GM21390 (cell line): ENCODE measurements around the gene KLHDC7B.

Source experiments
- ATAC-seq: cut with Tn5 transposase; IDR thresholded peaks from one replicate; pipeline ENCODE4 v1.9.1; 2021; ENCODE audit not compliant: unreplicated experiment

The KLHDC7B gene

DNA sequence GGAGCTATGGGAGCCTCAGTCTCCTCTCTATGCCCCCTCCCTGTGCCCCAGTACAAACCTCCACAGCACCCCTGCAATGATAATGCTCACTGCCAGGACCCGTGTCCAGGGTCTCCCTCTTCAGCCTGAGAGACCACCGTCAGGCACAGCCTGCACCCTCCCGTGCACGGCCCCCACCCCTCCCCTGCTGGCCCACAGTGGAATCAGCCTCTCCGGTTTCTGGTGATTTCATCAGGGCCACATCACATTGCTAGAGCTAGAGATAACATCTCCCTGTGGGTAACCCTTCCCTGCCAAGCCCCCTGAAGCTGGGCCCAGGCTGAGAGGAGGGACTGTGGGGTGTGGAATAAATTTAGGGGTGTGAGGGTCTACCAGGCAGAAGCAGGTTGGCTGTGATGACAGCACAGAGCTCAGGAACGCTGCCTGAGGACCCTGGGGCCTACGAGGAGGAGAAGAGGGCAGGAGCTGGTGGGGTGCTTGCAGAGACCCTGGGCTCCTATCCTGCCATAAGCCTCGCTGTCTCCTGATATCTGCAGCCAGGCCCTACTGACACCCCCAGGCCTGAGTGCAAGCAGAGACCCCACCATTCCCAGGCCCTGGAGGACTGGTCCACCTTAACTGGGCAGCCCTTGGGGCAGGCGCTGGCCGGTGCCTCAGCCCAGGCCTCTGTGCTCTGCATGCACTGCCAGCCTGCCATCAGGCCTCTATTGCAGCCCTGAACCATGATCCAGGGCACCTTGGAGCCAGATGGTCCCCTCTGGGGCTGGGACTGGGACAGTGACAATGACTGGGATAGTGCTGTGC, at the start of gene KLHDC7B:
Gene KLHDC7B, plus strand, starts transcription at position 378 of the 804 bp plus-strand sequence. Its CDS starts 345 bp downstream, at position 723.
- no peak for ATAC-seq

DNA sequence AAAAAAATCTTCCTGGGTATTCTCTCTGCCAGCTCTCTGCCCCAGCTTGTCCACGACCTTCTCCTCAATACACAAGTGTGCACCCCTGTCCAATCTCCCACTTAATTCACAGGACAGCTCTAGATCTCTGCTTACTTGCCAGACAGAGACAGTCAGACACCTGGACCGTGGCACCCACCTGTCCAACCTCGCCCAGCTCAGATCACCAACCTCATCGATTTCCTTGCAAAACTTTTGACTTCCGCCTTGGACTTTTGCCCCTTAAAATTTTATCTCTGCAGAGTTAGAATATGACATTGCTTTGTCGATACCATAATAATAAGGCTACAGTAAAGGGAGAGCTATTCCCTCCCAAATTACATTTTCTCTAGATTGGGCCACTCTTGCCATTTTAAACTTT, 48.6 kb upstream of the KLHDC7B start:
- ATAC-seq, result no peak

DNA sequence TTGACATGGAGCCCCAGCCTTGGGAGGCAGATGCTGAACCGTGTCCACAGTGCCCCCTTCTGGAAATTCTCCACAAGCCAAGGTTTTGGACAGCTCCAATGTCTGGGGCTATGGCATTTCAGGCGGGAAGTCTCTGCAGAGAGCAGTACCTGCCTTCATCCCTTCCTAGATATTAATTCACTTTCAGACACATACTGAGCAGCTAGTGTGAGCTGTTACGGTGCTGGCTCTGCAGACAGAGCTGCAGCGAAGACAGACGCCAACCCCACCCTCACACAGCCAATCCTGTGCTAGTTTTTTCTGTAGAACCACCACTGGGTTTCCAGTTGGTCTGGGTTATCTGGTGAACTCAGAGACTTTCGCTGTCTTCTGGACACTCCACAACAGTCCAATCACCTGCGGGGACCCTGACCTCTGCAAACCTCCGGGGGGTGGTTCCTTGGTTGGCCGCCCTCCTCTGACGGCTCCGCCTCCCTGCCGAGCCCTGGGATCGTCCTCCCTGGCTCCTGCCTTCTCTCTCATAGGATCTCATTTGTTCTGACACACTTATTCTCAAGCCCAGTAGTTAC, 47.3 kb upstream of the KLHDC7B start:
- no peak for ATAC-seq

DNA sequence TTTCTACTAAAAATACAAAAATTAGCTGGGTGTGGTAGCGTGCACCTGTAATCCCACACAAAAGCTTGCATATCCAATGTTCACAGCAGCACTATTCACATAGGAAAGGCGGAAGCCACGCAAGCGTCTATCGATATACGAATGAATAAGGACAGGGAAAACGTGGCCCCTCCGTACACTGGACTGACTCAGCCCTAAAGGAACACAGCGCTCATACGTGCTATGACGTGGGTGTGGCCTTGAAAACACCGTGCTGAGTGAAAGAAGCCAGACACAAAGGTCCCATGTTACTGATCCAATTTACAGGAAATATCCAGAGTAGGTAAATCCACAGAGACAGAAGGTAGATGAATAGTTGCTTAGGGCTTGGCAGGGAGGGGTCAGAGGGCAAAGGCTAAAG, 45.2 kb upstream of the KLHDC7B start:
- ATAC-seq, result no peak

DNA sequence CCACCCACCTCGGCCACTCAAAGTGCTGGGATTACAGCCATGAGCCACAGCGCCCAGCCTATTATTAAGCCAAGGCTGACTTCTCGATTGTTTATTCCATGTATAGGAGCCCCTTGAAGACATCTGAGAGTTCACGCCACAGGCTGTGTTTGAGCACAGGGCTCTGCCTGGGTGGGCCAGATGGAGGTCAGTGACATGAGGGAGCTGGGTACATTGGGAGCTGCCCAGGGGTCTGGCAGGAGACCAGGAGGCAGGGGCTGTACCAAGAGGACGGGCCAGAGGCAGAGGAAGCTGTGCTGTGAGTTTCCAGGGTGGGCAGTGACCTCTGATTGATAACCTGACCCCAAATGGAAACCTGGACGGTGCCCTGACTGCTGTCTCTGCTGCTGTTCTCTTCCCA, 43.6 kb upstream of the KLHDC7B start:
- ATAC-seq, result no peak

DNA sequence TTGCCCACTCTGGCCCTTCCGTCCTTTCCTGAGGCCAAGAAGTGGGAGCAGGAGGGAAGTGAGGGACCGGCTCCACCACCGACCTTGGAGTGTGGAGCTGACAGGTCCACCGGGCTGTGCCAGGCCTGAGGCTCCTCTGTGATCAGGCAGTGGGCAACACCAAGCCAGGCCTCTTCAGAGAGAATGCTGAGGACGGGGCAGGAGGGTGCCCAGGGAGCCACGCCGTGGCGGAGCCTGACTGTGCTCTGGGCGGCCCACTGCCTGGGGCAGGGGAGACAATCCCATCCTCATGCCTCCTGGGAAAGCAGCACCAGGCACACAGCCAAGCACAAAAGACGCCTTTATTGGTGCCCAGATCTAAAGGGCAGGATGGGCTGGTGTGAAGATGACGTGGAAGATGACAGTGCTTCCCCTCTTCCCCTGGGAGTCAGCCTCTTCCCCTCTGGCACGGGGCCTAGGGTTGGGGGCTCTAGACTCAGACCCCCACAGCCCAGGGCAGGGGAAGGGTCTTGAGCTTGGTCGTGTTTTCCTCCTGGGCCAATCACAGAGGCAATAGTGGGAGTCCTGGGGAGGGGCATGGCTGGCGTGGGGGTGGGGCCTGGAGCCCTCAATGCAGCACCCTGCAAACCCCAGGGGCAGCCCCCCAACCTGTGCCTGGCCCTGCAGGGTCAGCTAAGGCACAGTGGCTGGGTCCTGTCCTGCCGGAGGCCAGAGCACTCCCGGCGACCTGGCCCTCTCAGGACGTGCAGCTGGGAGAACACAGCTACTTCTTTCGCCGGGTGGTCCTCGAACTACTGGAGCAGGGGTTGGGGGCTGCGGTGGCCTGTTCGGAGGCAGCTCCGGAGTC, 42.8 kb upstream of the KLHDC7B start:
- ATAC-seq, result no peak

DNA sequence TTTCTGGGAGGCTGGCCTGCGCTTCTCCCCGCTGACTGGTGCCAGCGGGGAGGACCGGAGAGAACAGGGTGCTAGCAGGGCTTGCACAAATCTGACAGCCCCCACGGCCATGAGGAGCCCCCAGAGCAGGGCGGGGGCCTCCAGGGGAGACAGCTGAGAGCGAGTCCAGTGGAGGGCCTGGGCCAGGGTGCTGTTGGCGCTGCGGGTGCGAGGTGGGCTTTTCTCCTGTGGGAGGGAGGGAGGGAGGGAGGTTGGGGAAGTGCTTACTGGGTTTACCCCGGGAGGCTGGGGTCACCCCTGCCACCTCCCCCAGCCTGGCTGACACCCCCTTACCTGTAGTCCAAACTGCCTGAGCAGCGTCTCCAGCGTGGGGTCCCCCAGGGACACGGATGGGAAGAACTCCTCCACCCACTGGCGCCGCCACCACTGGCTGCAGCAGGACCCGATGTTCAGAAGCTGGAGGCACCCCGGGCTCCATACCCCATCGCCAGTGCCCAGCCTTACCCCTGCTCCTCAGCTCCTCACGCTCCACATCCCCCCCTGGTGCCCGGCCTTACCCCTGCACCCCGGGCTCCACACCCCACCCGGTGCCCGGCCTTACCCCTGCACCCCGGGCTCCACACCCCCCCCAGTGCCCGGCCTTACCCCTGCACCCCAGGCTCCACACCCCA, 42.1 kb upstream of the KLHDC7B start:
- ATAC-seq, result no peak

DNA sequence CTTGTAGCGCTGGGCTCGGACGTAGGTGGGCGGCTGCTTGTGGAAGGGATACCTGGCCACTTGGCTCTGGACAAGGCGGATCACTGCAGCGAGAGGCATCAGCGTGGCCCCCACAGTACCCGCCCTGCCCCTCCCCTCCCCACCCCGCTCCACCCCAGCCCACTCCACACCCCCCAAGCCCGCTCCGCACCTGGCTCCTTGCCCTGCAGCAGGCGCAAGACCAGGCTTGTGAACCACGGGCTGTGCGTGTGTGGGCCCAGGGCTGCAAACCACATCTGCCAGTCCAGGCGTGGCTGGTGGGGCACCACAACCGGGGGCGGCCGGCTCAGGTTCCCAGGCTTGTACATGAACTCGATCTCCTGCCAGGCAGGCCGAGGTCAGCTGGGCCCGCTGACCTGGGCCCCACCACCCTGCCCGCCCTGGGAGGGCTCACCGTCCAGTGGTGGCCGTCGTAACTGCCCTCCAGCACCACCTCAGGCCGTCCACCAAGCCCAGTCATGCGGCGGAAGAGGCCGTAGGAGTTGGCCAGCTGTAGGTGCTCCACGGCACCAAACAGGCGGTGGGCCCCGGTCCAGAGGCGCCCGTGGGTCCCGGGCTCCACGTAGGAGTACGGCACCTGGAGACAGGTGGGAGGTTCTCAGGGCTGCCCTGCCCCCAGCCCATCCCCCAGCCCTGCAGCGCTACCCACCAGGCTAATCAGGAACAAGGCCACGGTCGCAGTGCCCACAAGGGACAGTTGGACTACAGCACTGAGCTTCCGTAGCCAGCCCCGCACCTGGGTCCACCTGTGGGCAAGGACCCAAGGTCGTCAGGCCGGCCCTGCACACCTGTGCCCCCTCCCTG, 41.1 kb upstream of the KLHDC7B start:
- ATAC-seq, result no peak

DNA sequence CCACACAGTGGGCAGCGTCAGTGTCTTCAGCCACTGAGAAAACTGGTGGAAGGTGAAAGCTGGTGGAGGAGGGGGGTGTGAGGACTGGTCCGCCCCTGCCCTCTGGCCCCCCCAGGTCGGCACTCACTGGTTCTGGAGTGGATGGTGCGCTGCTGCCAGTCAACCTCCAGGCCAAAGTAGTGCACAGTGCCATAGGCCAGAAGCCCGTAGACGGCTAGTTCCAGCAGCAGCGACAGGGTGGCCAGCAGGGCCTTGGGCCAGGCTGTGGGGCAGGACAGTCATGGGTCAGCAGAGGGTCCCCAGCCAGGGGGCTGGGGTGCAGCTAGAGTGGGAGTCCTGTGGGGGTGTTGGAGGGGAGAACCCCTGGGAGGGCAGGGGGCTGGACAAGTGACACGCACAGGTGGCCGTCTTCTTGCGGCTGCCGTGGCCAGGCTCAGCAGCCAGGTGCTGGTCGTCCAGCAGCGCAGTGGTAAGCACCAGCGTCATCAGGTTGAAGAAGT, 40.4 kb upstream of the KLHDC7B start:
- no peak for ATAC-seq

DNA sequence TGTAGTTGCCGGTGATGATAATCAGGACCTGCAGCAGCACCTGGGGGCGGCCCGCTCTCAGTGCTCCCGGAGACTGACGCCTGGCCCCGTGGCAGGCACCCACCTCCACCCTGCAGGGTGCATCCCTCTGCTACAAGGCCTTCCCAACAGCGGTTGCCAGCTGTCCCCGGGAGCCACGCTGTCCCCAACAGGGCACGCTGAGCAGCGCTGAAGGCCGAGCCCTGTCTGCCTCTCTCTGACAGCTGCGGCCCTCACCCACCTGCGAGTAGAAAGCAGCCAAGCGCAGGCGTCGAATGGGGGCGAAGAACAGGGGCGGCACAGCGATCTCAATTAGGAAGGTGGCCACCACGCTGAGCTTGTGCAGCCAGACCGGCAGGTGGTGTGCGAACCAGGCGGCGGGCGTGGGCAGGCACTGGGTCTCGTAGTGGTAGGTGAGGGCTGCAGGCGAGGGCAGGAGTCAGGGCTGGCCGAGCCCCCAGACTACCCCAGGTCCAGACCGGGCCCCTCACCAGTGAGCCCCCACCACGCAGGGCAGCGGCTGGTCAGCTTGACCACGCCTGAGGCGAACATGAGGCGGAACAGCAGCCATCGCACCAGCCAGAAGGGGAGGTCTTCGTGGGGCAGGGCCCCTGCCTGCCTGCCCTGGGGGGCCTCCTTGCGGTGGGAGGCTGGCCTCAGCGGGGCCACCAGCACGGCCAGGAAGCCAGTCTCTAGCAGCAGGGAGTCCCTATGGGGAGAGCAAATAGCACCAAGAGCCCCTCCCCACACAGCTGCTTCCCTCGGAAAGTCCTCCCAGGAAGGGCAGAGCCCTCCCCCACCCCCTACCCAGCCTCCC, 39.7 kb upstream of the KLHDC7B start:
- ATAC-seq, result no peak

DNA sequence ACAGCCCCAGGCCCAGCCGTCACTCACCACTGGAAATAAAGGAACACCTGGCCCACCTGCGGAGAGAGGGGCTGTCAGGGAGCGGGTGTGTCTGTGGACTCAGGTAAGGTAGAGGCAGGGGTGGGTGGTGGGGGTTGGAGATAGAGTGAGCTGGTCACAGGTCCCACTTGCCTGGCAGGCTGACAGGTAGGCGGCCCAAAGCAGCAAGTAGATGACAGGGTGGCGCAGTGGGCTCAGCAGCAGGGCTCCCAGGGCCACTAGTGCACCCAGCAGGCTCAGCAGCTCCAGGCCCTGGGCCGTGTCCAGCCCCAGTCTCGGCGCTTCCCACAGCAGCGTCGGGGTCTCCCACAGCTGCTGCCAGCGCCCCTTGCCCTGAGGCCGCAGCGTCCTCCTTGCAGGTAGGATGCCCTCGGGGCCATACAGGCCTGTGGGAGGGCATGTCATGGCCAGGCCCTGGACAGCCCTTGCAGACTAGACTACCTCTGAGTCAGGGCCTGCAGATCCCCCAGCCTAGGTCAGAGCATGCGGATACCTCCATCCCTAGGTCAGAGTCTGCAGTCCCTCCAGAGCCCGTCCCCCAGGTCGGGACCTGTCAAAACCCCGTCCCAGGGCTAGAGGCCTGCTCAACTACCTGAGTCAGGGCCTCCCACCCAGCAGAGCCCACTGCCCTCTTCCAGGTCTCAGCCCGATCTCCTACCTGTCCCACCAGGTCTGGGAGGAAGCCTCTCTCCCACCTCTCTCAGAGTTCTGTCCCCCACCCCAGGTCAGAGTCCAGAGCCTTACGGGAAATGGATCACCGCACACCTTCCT, 38.9 kb upstream of the KLHDC7B start:
- peak; percentile 2 for ATAC-seq

DNA sequence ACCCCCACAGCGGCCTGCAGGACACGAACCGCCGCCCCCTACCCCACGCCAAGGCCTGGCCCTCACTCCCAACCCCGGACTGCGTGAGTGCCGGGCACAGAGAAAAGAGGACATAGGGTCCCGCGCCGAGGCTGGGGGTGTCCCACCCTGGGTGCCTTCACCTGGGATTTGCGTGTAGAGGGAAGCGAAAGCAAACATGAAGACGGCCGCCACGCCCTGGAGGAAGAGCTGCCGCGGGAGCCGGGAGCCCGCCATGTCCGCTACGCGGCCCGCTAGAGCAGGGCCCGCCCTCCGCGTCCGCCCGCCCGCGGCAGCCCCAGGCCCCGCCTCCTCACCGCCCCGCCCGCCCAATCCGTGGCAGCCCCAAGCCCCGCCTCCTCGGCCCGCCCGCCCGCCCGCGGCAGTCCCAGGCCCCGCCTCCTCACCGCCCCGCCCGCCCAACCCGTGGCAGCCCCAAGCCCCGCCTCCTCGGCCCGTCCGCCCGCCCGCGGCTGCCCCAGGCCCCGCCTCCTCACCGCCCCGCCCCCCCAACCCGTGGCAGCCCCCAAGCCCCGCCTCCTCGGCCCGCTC, 38.2 kb upstream of the KLHDC7B start, which contains the start of gene LMF2:
Gene LMF2, minus strand, starts transcription at position 282 of the 570 bp plus-strand sequence. Its CDS starts 27 bp downstream, at position 255.
- ATAC-seq, result peak; percentile 53

DNA sequence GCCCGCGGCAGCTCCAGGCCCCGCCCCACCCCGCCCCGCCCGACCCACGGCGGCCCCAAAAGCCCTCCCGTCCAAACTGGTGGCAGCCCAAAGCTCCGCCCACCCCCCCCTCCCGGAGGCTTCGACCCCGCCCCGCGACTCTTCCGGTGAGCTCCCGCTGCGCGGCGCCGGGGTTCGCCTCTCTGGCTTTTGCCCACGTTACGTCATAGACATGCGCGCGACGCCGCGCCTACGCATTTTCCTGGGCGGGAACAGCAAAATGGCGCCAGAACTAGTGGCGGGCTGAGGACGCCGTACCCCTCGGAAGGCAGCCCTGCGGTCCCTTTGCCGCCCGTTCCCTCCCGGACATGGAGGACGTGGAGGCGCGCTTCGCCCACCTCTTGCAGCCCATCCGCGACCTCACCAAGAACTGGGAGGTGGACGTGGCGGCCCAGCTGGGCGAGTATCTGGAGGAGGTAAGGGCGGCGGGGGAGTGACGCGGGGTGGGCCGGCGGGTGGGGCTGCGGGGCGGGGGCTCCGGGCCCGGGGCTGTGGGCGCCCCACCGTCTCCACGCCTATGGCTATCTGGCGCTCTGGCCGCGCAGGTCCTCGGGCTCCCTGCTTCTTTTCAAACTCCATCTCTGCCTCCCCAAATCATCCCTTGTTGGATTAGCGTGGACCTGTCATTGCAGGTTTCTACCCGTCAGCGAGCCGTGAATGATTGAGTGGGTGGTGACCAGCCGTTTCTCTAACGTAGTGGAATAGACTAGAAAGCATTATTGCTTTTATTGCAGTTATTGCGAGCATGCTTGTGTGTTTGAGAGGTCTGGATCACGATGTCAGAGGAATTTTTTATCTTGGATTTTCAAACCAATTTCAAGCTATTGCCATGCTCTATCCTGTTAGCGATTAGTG, 37.5 kb upstream of the KLHDC7B start, which contains the start of gene NCAPH2:
Gene NCAPH2, plus strand, starts transcription at position 234 of the 894 bp plus-strand sequence. Its CDS starts 114 bp downstream, at position 348.
- ATAC-seq, result peak; percentile 61

DNA sequence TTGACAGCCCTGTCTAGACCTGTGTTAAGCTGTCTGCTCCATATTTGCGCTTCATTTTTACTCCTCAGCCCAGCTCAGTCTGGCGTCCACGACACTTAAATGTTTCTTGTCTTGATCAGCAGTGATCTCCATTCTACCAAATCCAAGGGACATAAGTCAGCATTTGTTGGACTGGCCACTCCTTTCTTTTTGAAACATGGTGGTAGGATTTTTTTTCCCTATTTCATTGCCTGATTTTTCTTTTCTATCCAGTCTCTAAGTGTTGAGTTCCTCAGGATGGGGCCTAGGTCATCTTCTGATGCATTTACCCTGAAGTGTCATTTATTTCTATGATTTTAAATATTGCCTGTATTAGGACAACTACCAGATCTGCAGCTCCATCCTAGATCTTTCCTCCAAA, 36.8 kb upstream of the KLHDC7B start:
- ATAC-seq, result no peak

DNA sequence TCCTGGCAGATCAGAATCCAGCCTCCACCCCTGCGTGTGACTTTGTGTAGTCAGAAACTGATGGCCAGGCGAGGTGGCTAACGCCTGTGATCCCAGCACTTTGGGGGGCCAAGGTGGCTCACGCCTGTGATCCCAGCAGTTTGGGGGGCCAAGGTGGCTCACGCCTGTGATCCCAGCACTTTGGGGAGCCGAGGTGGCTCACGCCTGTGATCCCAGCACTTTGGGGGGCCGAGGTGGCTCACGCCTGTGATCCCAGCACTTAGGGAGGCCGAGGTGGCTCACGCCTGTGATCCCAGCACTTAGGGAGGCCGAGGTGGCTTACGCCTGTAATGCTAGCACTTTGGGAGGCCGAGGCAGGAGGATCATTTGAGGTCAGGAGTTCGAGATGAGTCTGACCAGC, 32.5 kb upstream of the KLHDC7B start:
- ATAC-seq, result no peak

DNA sequence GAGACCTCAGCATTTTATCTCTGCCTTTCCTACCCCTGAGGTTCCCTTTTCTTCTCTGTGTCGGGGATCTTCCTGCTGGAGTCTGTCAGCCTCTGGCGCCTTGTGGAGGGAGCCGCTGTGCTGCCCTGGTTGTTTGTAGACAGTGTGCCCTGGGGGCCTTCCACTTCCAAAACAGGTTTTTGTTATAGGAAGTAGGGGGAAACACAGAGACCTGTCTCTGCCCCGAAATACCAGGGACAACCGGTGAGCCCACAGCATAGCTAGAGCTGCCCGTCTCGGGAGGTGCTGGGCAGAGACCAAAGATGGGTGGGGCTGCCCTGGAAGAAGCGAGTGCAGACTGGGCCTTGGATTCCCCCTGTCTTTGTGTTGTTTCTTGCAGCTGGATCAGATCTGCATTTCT, 29.6 kb upstream of the KLHDC7B start:
- no peak for ATAC-seq

DNA sequence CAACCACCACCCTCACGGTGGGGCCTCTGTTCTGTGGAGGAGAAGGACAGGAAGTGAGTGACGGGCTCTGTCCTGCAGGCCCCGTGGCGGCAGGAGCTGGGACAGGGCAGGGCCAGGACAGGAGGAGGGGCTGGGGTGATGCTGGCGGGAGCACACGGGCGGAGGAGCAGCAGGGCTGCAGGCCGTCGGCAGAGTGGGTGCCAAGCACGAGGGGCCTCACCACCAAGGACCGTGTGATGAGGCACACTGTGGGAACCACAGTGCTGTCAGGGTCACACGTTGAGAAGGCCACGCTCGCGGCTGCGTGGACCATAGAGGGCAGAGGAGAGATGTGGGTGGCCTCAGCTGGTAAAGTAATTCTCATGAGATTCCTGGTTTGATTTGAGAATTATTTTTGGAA, 28.8 kb upstream of the KLHDC7B start:
- no peak for ATAC-seq
